CD4-positive, alpha-beta T cell (primary cell): ENCODE data around the gene BCCIP. TPM values are rescaled to one million over a fixed set of nuclear protein-coding genes. Genes with fewer than 3 reads are reported as not detected.

ENCODE experiments used
- ATAC-seq: fragments of 200-7000 bp; cut with Tn5 transposase; one replicate; pipeline ENCODE4 v1.10.0; 2022; ENCODE audit warnings: mild to moderate bottlenecking; ENCODE audit not compliant: poor library complexity
- CTCF ChIA-PET: fragments of 350-600 bp; sonication (Branson Sonifier 250); formaldehyde crosslinking; loops from one replicate; lab custom pipeline; 2021; ENCODE audit warnings: antibody characterized with exemption, inconsistent platforms; lab: Charles Lee
- POLR2A ChIA-PET: fragments of 350-600 bp; sonication (Branson Sonifier 250); formaldehyde crosslinking; loops from one replicate; lab custom pipeline; 2021; ENCODE audit warnings: antibody characterized with exemption, inconsistent platforms; lab: Charles Lee
- DNase-seq, 14 experiments: peaks; one replicate each; pipeline ENCODE4 v3.0.0-alpha.2; 2013 to 2020; ENCODE audit warnings: mixed read lengths in 2 of 14
- H3K27ac ChIP-seq, 2 donors: one replicate each; pipeline versions ENCODE4 v1.5.1 to v1.7.0; 2013; ENCODE audit warnings: low read length in 2 of 2, low read depth in 1 of 2, mild to moderate bottlenecking in 1 of 2
- H3K27me3 ChIP-seq, 2 experiments: 1 replicate in 1 of 2; 2 replicates in 1 of 2; pipeline versions ENCODE4 v1.6.1 to v1.7.0; 2013; ENCODE audit warnings: low read length in 2 of 2, control low read depth in 1 of 2, mild to moderate bottlenecking in 1 of 2, moderate library complexity in 1 of 2; ENCODE audit not compliant: insufficient read depth in 2 of 2, control insufficient read depth in 1 of 2
- H3K36me3 ChIP-seq: one replicate; pipeline ENCODE4 v1.6.1; 2013; ENCODE audit warnings: low read length, control low read depth; ENCODE audit not compliant: insufficient read depth
- H3K4me1 ChIP-seq: one replicate; pipeline ENCODE4 v1.6.1; 2013; ENCODE audit warnings: low read length, control low read depth; ENCODE audit not compliant: insufficient read depth
- H3K4me3 ChIP-seq: one replicate; pipeline ENCODE4 v1.5.1; 2013; ENCODE audit warnings: mild to moderate bottlenecking, low read length, moderate library complexity
- H3K9me3 ChIP-seq, 2 experiments: 1 replicate in 1 of 2; 2 replicates in 1 of 2; pipeline versions ENCODE4 v1.6.1 to v1.7.0; 2013; ENCODE audit warnings: low read length in 2 of 2, mild to moderate bottlenecking in 2 of 2, control low read depth in 1 of 2, moderate library complexity in 1 of 2; ENCODE audit not compliant: control insufficient read depth in 1 of 2, insufficient read depth in 1 of 2
- H3K27ac Mint-ChIP-seq: one replicate; pipeline ENCODE4 v1.8.0; 2020; ENCODE audit warnings: mixed read lengths
- H3K27me3 Mint-ChIP-seq: one replicate; pipeline ENCODE4 v1.8.0; 2021; ENCODE audit warnings: mixed read lengths
- H3K36me3 Mint-ChIP-seq: one replicate; pipeline ENCODE4 v1.8.0; 2021; ENCODE audit warnings: low read depth, mixed read lengths
- H3K4me1 Mint-ChIP-seq: one replicate; pipeline ENCODE4 v1.8.0; 2021; ENCODE audit warnings: low read depth, mixed read lengths
- H3K4me3 Mint-ChIP-seq: one replicate; pipeline ENCODE4 v1.8.0; 2020; ENCODE audit warnings: mild to moderate bottlenecking, mixed read lengths
- H3K9me3 Mint-ChIP-seq: one replicate; pipeline ENCODE4 v1.8.0; 2020; ENCODE audit warnings: mixed read lengths
- intact Hi-C, 2 experiments: fragments of 100-400 bp; cut with DNase I in 1 of 2; cut with micrococcal nuclease in 1 of 2; formaldehyde crosslinking; loops; one replicate each; pipeline versions ENCODE4 v1.15.1 to v1.9.0; 2023 to 2025; cut with DNase I, micrococcal nuclease
- total RNA-seq, 174 experiments: library from RNA in 2 of 174; stranded (reverse) in 2 of 174; gene quantifications; one replicate each; pipeline ENCODE4 v1.2.3 and lab custom pipeline; 2021 to 2026
- TF ChIP-seq, protein P1 (sequence below): fragments of 200-600 bp; IDR thresholded peaks from one replicate; pipeline ENCODE4 v1.8.0; 2022; ENCODE audit warnings: antibody characterized with exemption, mild to moderate bottlenecking

The BCCIP gene
- total RNA-seq, 2 experiments from 2014 or later, result 31.2 to 32.7 TPM

- Mint-ChIP-seq H3K4me1 (no peaks in the 10 kb centered on the region), H3K27ac (no peak overlapping the region), H3K36me3 (no peaks in the 10 kb centered on the region), H3K9me3 (no peaks in the 10 kb centered on the region), H3K4me3 (no peak overlapping the region), H3K27me3 (peaks cover 5% of the 10 kb centered on the region)
- no peaks in the 10 kb centered on the region for H3K36me3 ChIP-seq
- no peak overlapping the region for H3K4me3 ChIP-seq
- POLR2A ChIA-PET, result no interaction called here
- intact Hi-C loops, result no loop called here
- H3K9me3 ChIP-seq, result peaks cover 0 to 9% of the 10 kb centered on the region in 2 experiments
- no peak for DNase-seq
- TF ChIP-seq, protein P1, sequence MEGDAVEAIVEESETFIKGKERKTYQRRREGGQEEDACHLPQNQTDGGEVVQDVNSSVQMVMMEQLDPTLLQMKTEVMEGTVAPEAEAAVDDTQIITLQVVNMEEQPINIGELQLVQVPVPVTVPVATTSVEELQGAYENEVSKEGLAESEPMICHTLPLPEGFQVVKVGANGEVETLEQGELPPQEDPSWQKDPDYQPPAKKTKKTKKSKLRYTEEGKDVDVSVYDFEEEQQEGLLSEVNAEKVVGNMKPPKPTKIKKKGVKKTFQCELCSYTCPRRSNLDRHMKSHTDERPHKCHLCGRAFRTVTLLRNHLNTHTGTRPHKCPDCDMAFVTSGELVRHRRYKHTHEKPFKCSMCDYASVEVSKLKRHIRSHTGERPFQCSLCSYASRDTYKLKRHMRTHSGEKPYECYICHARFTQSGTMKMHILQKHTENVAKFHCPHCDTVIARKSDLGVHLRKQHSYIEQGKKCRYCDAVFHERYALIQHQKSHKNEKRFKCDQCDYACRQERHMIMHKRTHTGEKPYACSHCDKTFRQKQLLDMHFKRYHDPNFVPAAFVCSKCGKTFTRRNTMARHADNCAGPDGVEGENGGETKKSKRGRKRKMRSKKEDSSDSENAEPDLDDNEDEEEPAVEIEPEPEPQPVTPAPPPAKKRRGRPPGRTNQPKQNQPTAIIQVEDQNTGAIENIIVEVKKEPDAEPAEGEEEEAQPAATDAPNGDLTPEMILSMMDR, result no peak
- CTCF ChIA-PET, result no interaction called here
- H3K4me1 ChIP-seq, result no peaks in the 10 kb centered on the region
- H3K27ac ChIP-seq, result no peak overlapping the region
- no peaks in the 10 kb centered on the region for H3K27me3 ChIP-seq
- ATAC-seq, result no peak
Observed at GRCh38 chr10:125778556-125778955, 44.8 kb upstream of the BCCIP start.

DNA sequence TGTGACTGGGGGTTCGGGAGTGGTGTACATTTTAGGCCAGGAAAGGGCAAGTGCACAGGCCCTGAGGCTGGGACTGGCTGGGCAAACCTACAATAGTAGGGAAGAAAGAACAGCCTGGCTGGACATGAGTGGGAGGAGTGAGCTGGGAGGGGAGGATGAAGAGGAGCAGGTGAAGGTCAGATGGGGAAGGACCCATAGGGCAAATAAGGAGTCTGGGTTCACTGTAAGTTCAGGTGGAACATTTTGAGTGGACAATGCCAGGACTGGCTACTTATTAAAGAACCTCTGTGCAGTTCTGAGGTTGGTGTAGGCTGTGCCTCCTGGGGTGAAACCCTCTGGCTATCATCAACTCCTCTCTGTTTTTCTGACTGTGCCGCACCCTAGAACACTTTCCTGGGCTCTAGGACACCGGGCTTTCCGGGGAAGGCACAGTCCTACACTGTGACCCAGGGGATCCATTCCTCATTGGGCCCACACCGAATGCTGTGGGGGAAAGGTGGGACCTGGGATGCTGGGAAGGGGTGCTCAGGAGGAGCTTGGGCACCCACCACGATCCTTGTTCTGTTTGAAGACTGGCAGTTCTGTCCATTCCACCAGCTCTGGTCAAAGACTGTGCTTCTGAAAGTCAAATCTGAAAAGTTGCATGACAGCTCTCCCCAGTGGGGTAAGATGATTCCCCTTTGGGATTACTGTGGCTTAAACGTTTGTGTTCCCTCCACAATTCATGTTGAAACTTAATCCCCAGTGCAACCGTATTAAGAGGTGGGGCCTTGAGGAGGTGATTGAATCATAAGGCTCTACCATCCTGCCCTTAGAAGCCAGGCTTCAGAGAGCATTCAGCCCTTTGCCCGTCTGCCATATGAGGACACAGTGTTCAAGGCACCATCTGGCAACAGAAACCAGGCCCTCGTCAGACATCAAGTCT is 43.7 kb upstream of the BCCIP start:
- Histone ChIP-seq H3K27me3 (no peaks in the 10 kb centered on the region), H3K4me1 (no peaks in the 10 kb centered on the region), H3K9me3 (peaks cover 0 to 4% of the 10 kb centered on the region in 2 experiments), H3K36me3 (no peaks in the 10 kb centered on the region), H3K27ac (no peak overlapping the region), H3K4me3 (no peak overlapping the region)
- no peaks in the 10 kb centered on the region for H3K4me1 Mint-ChIP-seq
- H3K27me3 Mint-ChIP-seq, result peaks cover 5% of the 10 kb centered on the region
- DNase-seq, result no peak
- TF ChIP-seq, protein P1, result no peak
- POLR2A ChIA-PET, result no interaction called here
- no peaks in the 10 kb centered on the region for H3K36me3 Mint-ChIP-seq
- no peak overlapping the region for H3K4me3 Mint-ChIP-seq
- no peak overlapping the region for H3K27ac Mint-ChIP-seq
- intact Hi-C loops, result no loop called here
- no peaks in the 10 kb centered on the region for H3K9me3 Mint-ChIP-seq
- CTCF ChIA-PET, result no interaction called here
- ATAC-seq, result no peak

GRCh38 chr10:125781374-125781773 is 42.0 kb upstream of the BCCIP start:
- no peaks in the 10 kb centered on the region for H3K9me3 Mint-ChIP-seq
- H3K4me1 Mint-ChIP-seq, result no peaks in the 10 kb centered on the region
- no peaks in the 10 kb centered on the region for H3K4me1 ChIP-seq
- H3K36me3 ChIP-seq, result no peaks in the 10 kb centered on the region
- TF ChIP-seq, protein P1, result no peak
- H3K4me3 ChIP-seq, result no peak overlapping the region
- POLR2A ChIA-PET, result no interaction called here
- ATAC-seq (no peak), DNase-seq (no peak)
- intact Hi-C loops, result no loop called here
- no peak overlapping the region for H3K27ac ChIP-seq
- CTCF ChIA-PET, result no interaction called here
- no peaks in the 10 kb centered on the region for H3K27me3 ChIP-seq
- H3K9me3 ChIP-seq, result no peaks in the 10 kb centered on the region
- no peaks in the 10 kb centered on the region for H3K36me3 Mint-ChIP-seq
- no peak overlapping the region for H3K27ac Mint-ChIP-seq
- H3K27me3 Mint-ChIP-seq, result peaks cover 2% of the 10 kb centered on the region
- no peak overlapping the region for H3K4me3 Mint-ChIP-seq
